Neural progenitor cell (in vitro differentiated cells): ENCODE measurements around the gene MRGPRF. TPM values are rescaled to one million over a fixed set of nuclear protein-coding genes. Genes with fewer than 3 reads are reported as not detected.

Source experiments
- DNase-seq: peaks from one replicate; pipeline ENCODE4 v3.0.0-alpha.2; 2016; ENCODE audit warnings: low spot score
- H2AFZ ChIP-seq: fragments of 200-600 bp; sonication (generic); replicated peaks from 2 replicates; pipeline ENCODE4 v1.6.1; 2016; ENCODE audit warnings: antibody characterized with exemption
- H3F3A ChIP-seq: fragments of 200-600 bp; sonication (generic); 2 replicates; pipeline ENCODE4 v1.6.1; 2016; ENCODE audit warnings: antibody characterized with exemption, low read depth
- H3K27ac ChIP-seq: fragments of 200-600 bp; sonication (generic); 2 replicates; pipeline ENCODE4 v1.5.1; 2016; ENCODE audit warnings: mild to moderate bottlenecking
- H3K27me3 ChIP-seq: fragments of 200-600 bp; sonication (generic); 2 replicates; pipeline ENCODE4 v1.6.1; 2016; ENCODE audit warnings: mild to moderate bottlenecking, moderate library complexity
- H3K36me3 ChIP-seq: fragments of 200-600 bp; sonication (generic); 2 replicates; pipeline ENCODE4 v1.5.1; 2016
- H3K4me1 ChIP-seq: fragments of 200-600 bp; sonication (generic); 2 replicates; pipeline ENCODE4 v1.6.1; 2016; ENCODE audit warnings: mixed run types
- H3K4me2 ChIP-seq: fragments of 200-600 bp; sonication (generic); 2 replicates; pipeline ENCODE4 v1.6.1; 2016
- H3K4me3 ChIP-seq: fragments of 200-600 bp; sonication (generic); 2 replicates; pipeline ENCODE4 v1.5.1; 2016
- H3K79me2 ChIP-seq: fragments of 200-600 bp; sonication (generic); 2 replicates; pipeline ENCODE4 v1.6.1; 2016; ENCODE audit warnings: low read depth
- H3K9ac ChIP-seq: fragments of 200-600 bp; sonication (generic); 2 replicates; pipeline ENCODE4 v1.6.1; 2016
- H3K9me3 ChIP-seq: fragments of 200-600 bp; sonication (generic); 2 replicates; pipeline ENCODE4 v1.5.1; 2016; ENCODE audit warnings: low read depth
- H4K20me1 ChIP-seq: fragments of 200-600 bp; sonication (generic); 2 replicates; pipeline ENCODE4 v1.6.1; 2016; ENCODE audit warnings: low read depth
- H3K27ac Mint-ChIP-seq: 3 replicates; pipeline ENCODE4 v1.8.0; 2021; ENCODE audit warnings: mixed read lengths
- H3K27me3 Mint-ChIP-seq: 2 replicates; pipeline ENCODE4 v1.8.0; 2022; ENCODE audit warnings: low read depth, mild to moderate bottlenecking, inconsistent platforms, moderate library complexity, mixed read lengths; ENCODE audit not compliant: insufficient read depth
- H3K36me3 Mint-ChIP-seq: 3 replicates; pipeline ENCODE4 v1.8.0; 2021; ENCODE audit warnings: mixed read lengths
- H3K4me1 Mint-ChIP-seq: 3 replicates; pipeline ENCODE4 v1.8.0; 2021; ENCODE audit warnings: mixed read lengths
- H3K4me3 Mint-ChIP-seq: 3 replicates; pipeline ENCODE4 v1.8.0; 2021; ENCODE audit warnings: mild to moderate bottlenecking, moderate library complexity, mixed read lengths
- H3K9me3 Mint-ChIP-seq: 3 replicates; pipeline ENCODE4 v1.8.0; 2020; ENCODE audit warnings: mixed read lengths
- EZH2 ChIP-seq: fragments of 200-600 bp; sonication (generic); IDR thresholded peaks from 2 replicates; pipeline ENCODE4 v1.6.1; 2017; ENCODE audit warnings: antibody characterized with exemption, mild to moderate bottlenecking, moderate library complexity
- EZH2phosphoT487 ChIP-seq: fragments of 200-600 bp; sonication (generic); IDR thresholded peaks from 2 replicates; pipeline ENCODE4 v1.6.1; 2017; ENCODE audit warnings: antibody characterized with exemption
- total RNA-seq: library from RNA; depleted of rRNA; stranded (reverse); fragments of >200 nt; gene quantifications from 2 replicates; pipeline ENCODE4 v1.2.3, GENCODE V29; 2015; ENCODE audit warnings: low replicate concordance
- TF ChIP-seq, protein P1 (sequence below): fragments of 200-600 bp; sonication (generic); IDR thresholded peaks from 2 replicates; pipeline ENCODE4 v1.5.1; 2017; ENCODE audit warnings: antibody characterized with exemption, mild to moderate bottlenecking

Gene MRGPRF
- total RNA-seq, 1 donor from 2014 or later, result 0.56 TPM

DNA sequence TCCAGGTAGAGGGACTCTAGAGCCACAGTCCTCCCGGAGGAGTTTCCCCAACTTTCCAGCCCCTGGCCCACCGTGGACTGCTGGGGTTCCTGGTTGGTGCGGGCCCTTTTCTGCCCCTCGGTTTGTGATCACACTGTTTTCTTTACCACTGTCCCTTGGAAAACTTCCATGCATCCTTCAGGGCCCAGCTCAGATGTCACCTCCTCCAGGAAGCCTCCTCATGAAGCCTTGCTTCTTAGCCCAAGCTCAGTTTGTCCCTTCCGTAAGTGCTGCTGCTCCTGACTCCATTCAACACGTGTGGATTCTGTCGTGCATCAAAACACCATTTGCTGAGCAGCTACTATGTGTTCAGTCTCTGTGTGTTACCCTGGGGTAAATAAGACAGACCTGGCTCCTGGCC, 19.8 kb upstream of the MRGPRF start:
- no peak for DNase-seq
- Histone ChIP-seq H3K4me2 (no peak overlapping the region), H3K27ac (no peak overlapping the region), H4K20me1 (no peaks in the 10 kb centered on the region), H3F3A (no peaks in the 10 kb centered on the region), H3K9me3 (no peaks in the 10 kb centered on the region), H3K4me3 (no peak overlapping the region), H3K27me3 (no peaks in the 10 kb centered on the region), H3K79me2 (no peaks in the 10 kb centered on the region), H3K4me1 (peaks cover 23% of the 10 kb centered on the region), H3K36me3 (no peaks in the 10 kb centered on the region), H2AFZ (no peak overlapping the region), H3K9ac (no peak overlapping the region)
- TF ChIP-seq EZH2 (no peak), EZH2phosphoT487 (no peak)
- TF ChIP-seq, protein P1, sequence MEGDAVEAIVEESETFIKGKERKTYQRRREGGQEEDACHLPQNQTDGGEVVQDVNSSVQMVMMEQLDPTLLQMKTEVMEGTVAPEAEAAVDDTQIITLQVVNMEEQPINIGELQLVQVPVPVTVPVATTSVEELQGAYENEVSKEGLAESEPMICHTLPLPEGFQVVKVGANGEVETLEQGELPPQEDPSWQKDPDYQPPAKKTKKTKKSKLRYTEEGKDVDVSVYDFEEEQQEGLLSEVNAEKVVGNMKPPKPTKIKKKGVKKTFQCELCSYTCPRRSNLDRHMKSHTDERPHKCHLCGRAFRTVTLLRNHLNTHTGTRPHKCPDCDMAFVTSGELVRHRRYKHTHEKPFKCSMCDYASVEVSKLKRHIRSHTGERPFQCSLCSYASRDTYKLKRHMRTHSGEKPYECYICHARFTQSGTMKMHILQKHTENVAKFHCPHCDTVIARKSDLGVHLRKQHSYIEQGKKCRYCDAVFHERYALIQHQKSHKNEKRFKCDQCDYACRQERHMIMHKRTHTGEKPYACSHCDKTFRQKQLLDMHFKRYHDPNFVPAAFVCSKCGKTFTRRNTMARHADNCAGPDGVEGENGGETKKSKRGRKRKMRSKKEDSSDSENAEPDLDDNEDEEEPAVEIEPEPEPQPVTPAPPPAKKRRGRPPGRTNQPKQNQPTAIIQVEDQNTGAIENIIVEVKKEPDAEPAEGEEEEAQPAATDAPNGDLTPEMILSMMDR, result no peak
- Mint-ChIP-seq H3K27me3 (peaks cover 7% of the 10 kb centered on the region), H3K36me3 (no peaks in the 10 kb centered on the region), H3K27ac (no peak overlapping the region), H3K9me3 (no peaks in the 10 kb centered on the region), H3K4me3 (no peak overlapping the region), H3K4me1 (peaks cover 7% of the 10 kb centered on the region)

DNA sequence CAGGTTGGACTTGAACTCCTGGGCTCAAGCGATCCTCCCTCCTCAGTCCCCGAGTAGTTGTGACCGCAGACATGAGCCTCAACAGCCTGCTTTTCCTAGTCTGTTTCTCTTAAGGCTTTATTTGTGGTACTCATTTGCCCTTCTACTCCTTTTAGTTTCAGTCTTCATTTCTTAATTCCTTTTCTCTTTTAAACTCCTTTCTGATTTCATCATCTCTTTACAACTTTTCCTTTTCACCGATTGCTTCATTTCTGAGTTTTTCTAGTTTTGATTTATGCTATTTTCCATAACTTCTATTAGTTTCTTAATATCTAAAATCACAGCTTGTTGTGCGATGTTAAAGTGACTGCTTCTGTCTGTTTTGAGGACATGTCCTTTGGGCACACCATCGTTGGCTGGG, 17.3 kb upstream of the MRGPRF start:
- Histone ChIP-seq H3K4me1 (peaks cover 20% of the 10 kb centered on the region), H3K27me3 (no peaks in the 10 kb centered on the region), H3K36me3 (no peaks in the 10 kb centered on the region), H3K4me3 (no peak overlapping the region), H3K9ac (no peak overlapping the region), H3K27ac (no peak overlapping the region), H4K20me1 (no peaks in the 10 kb centered on the region), H3K4me2 (no peak overlapping the region), H2AFZ (no peak overlapping the region), H3F3A (no peaks in the 10 kb centered on the region), H3K9me3 (no peaks in the 10 kb centered on the region), H3K79me2 (no peaks in the 10 kb centered on the region)
- Mint-ChIP-seq H3K9me3 (no peaks in the 10 kb centered on the region), H3K36me3 (no peaks in the 10 kb centered on the region), H3K4me3 (no peak overlapping the region), H3K4me1 (peaks cover 7% of the 10 kb centered on the region), H3K27me3 (peaks cover 6% of the 10 kb centered on the region), H3K27ac (no peak overlapping the region)
- TF ChIP-seq EZH2 (no peak), EZH2phosphoT487 (no peak)
- TF ChIP-seq, protein P1, result no peak
- no peak for DNase-seq

DNA sequence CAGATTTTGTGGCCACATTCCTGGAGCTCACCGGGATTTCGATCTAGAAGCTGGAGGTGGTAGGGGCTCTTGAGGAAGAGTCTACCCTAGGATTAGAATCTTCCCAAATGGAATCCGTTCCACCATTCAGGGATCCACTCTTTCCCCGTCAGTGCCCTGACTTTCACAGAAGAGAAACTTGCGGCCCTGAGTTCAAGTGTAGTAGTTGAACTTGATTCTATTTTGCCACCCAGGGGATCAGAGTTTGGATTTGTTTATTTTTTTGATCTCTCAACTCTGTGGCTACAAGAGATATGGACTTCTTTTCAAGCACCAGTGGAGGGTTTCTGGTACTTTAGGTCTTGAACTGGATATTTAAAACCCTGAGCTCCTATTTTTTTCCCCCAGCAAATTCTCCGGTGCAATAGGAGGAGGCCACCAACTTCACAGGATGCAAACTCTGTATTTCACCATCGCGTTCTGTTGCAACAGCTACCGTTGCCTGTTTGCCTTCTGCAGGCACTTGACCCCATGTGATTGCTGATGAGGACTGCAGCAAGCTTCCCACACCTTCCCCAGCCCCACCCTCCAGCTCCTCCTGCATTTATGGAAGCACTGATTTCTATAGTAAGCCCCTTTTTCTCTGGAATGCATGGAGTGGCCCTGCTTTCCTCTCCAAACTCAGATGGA, 14.8 kb upstream of the MRGPRF start:
- Histone ChIP-seq H4K20me1 (no peaks in the 10 kb centered on the region), H3K36me3 (no peaks in the 10 kb centered on the region), H3K4me1 (peaks cover 5% of the 10 kb centered on the region), H3K4me2 (no peak overlapping the region), H3F3A (no peaks in the 10 kb centered on the region), H3K79me2 (no peaks in the 10 kb centered on the region), H3K27me3 (no peaks in the 10 kb centered on the region), H2AFZ (no peak overlapping the region), H3K27ac (no peak overlapping the region), H3K9ac (no peak overlapping the region), H3K9me3 (no peaks in the 10 kb centered on the region), H3K4me3 (no peak overlapping the region)
- DNase-seq, result no peak
- Mint-ChIP-seq H3K36me3 (no peaks in the 10 kb centered on the region), H3K4me3 (no peak overlapping the region), H3K9me3 (no peaks in the 10 kb centered on the region), H3K27me3 (peaks cover 4% of the 10 kb centered on the region), H3K4me1 (no peaks in the 10 kb centered on the region), H3K27ac (no peak overlapping the region)
- TF ChIP-seq EZH2 (no peak), EZH2phosphoT487 (no peak)

GRCh38 chr11:69024509-69024908, 11.5 kb upstream of the MRGPRF start:
- Histone ChIP-seq H3F3A (no peaks in the 10 kb centered on the region), H3K4me3 (no peak overlapping the region), H3K36me3 (no peaks in the 10 kb centered on the region), H3K27me3 (no peaks in the 10 kb centered on the region), H3K9me3 (no peaks in the 10 kb centered on the region), H3K4me2 (no peak overlapping the region), H4K20me1 (no peaks in the 10 kb centered on the region), H3K4me1 (peaks cover 1% of the 10 kb centered on the region), H3K9ac (no peak overlapping the region), H3K79me2 (no peaks in the 10 kb centered on the region), H3K27ac (no peak overlapping the region), H2AFZ (no peak overlapping the region)
- no peaks in the 10 kb centered on the region for H3K4me1 Mint-ChIP-seq
- peaks cover 6% of the 10 kb centered on the region for H3K27me3 Mint-ChIP-seq
- no peaks in the 10 kb centered on the region for H3K36me3 Mint-ChIP-seq
- TF ChIP-seq EZH2, result no peak
- TF ChIP-seq, protein P1, result no peak
- no peak for TF ChIP-seq EZH2phosphoT487
- H3K27ac Mint-ChIP-seq, result no peak overlapping the region
- no peaks in the 10 kb centered on the region for H3K9me3 Mint-ChIP-seq
- no peak overlapping the region for H3K4me3 Mint-ChIP-seq
- no peak for DNase-seq
